ENCODE data around the gene SIRT2.

Gene SIRT2

DNA sequence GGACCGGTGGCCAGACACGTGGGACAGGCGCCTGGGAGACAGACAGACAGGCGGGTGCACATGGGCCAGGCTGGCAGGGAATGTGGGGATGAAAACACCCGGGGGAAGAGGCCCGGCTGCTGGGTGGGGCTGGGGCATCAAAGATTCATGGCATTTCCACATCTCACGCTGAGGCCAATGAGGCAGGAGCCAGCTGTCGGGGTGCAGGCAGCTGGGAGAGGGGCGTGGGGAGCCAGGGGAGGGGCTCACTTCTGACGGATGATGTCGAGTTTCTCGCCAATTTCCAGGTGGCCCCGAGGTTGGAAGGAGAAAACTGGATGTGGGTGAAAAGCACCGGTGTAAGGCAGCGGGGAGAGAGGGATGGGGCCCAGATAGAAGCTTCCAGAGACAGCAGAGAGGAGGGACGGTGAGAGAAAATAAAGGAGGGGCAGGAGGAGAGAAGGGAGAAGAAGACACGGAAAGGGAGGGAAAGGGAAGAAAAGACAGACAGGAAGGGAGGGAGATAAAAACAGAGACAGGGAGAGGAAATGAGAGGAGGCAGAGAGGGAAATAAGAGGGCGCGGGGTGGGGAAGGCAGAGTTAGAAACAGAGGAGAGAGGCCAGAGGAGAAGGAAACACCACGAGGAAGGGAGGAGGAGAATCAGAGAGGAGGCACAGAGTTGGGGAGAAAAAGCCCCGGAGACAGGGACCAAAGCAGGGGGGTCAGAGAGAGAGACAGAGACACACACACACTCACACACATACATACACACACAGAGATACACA lies 20.6 kb upstream of the SIRT2 start:
- no peak for DNase-seq

DNA sequence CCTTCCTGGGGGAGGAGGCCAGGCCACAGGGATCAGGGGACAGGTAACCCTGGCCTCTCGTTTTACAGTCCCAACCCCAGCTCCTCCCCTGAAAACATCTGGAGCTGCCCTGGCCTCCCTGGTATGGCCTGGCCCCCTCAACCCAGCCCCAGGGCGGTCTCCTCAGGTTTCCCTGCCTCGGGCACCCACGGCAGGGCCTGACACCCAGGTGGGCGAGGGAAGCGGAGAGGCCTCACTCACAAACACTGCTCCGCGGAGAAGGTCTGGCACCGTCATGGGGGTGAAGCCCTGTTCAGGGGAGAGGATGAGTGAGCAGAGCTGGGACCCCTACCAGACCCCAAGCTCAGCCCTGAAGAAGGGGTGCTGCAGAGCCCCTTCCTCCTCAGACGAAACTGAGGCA lies 19.1 kb upstream of the SIRT2 start:
- DNase-seq: no peak

DNA sequence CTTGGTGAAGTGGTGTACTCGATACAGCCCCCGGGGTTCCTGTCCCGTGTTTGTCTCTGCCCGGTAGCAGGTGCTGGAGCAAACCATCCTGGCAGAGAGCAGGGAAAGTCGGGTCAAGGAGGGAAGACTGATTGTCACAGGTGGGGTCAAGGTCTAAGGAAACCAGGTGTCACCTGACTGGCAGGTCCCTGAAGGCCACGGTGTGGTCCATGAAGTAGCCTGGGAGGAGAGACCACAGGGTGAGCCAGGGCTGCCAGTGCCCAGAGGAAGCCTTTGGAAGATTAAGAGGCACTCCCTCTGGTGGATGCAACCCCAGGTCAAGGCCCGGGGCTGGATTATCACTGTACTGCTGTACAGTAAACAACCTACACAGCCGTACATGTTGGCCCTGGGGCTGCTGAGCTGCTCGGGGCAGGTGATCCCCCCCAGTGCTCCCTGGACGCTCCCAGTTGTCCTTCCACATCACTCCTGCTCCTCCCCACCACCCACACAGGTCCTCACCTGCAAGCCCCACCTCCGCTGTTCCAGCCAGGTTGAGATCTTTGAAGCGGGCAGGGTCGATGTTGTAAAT lies 18.6 kb upstream of the SIRT2 start:
- no peak for DNase-seq

DNA sequence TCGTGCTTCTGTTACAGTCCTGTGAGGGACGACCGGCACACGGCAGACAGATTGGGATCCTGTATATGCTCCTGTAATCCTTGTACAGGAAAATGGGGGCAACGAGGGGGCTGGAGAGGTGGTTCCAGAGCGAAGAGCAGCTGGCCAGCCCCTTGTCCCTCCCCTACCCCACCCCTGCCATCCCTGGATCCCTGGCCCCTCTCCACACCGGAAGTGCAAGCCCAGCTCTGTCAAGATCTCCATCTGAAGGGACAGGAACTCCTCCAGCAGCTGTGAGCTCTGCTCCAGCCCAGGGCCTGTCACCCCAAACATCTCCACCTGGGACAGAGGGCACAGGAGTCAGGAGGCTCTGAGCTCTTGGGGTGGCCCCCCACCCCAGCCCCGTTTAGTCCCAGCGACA lies 18.1 kb upstream of the SIRT2 start:
- DNase-seq: no peak

DNA sequence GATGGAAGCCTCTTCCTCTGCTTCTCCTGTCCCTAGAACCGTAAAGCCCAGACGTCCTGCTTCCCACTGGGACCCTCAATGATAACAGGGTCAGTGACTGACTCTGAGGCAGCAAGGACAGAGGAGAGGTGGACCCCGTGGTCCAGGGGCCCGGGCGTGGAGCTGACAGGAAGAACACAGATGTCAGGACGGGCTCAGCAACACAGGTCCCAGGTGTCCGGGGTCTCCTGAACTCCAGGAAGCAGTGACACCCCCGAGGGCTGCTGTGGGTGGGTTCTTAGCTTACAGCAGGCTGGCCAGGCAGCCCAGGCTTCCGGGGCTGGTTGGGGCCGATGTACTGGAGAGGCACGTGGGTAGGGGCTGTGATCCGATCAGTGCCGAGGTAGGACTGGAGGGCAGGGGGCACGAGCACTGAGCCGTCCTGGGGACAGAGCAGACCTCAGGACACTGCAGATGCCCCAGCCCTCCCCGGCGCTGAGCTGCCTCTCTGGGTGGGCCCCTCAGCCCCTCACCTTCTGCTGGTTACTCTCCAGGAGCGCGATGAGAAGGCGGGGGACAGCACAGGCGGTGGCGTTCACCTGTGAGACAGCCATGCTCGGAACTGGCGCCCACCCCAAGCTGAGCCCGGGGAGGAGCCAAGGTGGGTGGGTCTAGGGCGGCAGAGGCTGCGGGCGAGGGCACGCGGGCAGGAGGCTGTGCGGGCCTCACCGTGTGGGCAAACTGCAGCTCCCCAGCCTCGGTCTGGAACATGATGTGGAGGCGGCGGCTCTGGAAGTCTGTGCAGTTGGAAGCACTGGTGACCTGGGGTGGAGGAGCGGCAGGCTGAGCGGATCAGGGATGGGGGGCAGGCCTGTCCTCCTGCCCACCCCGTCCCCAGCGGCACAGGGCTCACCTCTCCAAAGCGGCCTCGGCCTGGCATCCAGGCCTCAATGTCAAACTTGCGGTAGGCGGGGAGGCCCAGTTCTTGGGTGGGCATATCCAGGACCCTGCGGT lies 16.2 kb upstream of the SIRT2 start:
- DNase-seq: no peak

- no peak for DNase-seq
Measured at GRCh38 chr19:38913958-38914357, 14.5 kb upstream of the SIRT2 start.

GRCh38 chr19:38912600-38913514 lies 13.4 kb upstream of the SIRT2 start:
- peak in 1 of 2 experiments; percentile 20 for DNase-seq

DNA sequence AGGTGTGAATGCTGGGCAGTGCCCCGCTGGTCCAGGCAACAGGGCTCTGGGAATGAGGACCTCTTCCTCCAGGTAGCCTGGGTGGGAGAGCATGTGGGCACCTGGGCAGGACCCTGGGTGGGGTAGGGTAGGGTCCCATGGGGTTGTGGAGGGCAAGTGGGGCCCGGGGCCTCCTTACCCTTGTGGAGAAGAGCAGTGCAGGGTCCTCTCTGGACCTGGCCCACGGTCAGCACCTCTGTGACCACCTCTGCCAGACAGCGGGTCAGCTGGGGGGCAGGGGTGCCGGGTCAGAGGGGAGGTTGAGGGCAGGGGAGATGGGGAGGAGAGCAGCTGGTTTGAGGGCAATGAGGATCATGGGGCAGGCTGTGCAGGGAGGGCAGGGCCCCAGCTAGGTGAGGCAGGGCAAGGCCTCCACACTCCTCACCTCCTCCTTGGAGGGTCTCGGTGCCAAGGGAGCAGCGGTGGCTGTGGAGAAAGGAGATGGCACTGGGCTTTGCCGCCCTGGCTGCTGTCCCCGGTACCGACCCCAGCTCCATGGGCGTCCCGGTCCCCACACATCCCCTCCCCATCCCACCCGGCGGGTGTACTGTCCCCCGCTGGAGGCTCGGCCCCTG lies 12.1 kb upstream of the SIRT2 start:
- no peak for DNase-seq

DNA sequence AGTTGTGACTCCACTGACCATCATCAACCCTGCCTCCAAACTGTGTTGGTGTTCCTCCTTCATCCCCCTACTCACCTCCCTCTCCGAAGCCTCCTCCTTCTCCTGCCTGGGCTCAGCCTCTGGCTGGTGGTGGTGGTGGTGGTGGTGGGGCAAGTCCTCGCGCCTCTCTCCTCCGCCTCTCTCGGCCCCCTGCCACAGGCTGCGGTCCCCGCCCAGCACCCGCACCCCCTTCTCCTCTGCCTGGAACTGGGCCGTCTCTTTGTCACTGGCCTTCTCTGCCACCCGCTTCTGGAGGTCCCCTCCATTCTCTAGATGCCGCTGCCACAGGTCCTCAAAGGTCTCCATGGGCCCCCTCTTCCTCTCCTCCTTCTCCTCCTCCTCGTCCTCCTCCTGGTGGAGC lies 11.1 kb upstream of the SIRT2 start:
- no peak for DNase-seq

- no peak for DNase-seq
Measured at GRCh38 chr19:38908911-38909310, 9.5 kb upstream of the SIRT2 start.

DNA sequence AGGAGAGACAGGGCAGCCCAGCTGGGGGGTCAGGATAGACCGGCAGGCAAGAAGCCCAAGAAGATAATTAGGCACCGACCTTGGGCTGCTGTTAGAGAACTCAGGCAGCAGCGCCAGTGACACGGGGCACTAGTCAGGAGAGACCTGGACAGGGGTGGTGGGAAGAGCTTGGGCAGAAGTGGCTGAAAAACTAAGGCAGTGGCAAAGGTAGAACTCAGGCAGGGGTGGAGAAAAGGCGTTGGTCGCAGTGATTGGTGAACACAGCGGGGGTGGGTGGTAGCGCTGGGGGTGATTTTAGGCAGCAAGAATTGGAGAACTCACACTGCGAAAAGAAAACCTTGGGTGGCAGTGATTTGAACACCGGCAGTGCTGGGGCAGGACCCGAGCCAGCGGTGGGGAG lies 8.3 kb upstream of the SIRT2 start:
- DNase-seq: no peak

GRCh38 chr19:38907227-38907626 lies 7.8 kb upstream of the SIRT2 start:
- no peak for DNase-seq

DNA sequence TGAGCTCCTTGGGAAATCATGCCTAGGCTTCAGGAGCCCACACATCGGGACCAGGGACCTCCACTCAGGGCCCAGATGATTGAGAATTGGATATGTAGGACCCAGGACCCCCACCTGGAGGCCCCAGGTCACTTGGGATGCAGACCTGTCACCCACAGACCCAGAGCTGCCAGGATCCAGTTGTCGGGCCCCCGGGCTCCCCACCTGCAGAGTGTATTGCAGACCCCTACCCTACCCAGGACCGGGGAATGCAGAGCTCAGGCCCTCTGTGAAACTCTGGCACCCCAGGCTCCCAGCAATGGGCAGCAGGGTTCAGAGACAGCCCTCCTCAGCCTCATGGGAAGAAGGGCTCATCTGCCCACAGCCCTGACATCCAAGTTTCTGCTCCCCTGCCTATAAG lies 6.2 kb upstream of the SIRT2 start:
- no peak for DNase-seq

DNA sequence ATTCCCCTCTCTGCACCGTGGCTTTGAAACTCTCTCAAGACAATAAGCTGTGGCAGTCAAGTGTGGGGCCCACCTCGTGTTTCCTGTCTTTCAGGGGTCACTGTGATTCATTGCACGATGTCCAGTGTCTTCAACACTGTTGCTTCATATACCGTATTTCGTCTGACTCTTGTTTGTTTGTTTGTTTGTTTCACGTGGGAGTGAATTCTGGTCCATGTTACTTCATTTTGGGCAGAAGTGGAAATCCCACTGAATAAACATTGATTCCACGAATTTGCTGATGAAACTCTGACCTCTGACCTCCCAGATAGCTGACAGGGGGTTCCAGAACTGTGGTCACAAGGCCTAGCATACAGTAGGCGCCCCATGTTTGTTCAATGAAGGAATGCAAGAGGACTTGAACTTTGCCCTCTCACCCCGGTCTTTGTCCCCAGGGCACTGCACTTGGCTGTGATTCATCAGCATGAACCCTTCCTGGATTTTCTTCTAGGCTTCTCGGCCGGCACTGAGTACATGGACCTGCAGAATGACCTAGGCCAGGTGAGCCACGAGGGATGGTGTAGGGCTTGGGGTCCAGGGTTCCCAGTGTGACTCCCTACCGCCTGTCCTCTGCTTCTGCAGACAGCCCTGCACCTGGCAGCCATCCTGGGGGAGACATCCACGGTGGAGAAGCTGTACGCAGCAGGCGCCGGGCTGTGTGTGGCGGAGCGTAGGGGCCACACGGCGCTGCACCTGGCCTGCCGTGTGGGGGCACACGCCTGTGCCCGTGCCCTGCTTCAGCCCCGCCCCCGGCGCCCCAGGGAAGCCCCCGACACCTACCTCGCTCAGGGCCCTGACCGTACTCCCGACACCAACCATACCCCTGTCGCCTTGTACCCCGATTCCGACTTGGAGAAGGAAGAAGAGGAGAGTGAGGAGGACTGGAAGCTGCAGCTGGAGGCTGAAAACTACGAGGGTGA lies 5.4 kb upstream of the SIRT2 start:
- DNase-seq: no peak

DNA sequence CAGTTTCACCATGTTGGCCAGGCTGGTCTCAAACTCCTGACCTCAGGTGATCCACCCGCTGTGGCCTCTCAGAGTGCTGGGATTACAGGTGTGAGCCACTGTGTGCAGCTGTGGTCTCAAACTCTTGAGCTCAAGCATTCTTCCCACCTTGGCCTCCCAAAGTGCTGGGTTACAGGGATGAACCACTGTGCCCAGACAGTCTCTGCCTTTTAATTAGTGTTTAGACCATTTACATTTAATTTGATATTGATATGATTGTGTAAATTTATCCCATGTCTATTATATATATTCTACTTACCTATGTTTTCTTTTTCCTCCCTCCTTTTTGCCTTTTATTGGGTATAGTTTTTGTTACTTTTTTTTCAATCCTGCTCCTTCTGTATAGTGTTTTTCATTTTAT lies 2.3 kb upstream of the SIRT2 start:
- no peak for DNase-seq

GRCh38 chr19:38900743-38901190 lies 1.3 kb upstream of the SIRT2 start:
- DNase-seq: no peak

GRCh38 chr19:38900202-38900629 lies 798 bp upstream of the SIRT2 start:
- no peak for DNase-seq

- no peak for DNase-seq
Measured at GRCh38 chr19:38898788-38899446, 501 bp downstream of the SIRT2 start.

DNA sequence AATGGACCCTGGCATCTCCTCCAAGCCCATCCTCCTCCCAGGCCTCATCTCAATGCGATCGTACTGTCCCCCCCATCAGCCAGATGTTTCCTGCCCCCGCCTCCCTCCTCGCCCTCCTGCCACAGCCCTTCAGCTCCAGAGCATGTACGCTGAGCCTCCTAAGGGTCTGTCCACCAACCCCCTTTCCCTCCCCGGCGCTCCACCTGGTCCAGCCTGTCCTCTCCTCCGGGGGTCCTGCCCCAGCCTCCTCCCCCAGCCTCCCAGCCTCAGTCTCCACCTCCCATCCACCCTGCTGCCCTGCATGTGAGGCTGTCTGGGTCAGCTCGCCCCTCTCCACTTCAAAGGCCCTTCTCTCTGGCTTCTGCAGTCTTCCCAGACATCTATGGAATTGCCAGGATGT lies 4.5 kb downstream of the SIRT2 start:
- DNase-seq: no peak

- no peak for DNase-seq
Measured at GRCh38 chr19:38893341-38893771, 6.1 kb downstream of the SIRT2 start.
